Activated CD4-positive, alpha-beta T cell treated with anti-CD3 and anti-CD28 coated beads for 1 hour (primary cell): ENCODE results near the gene GMDS.

Experiments used
- DNase-seq: peaks from one replicate; pipeline ENCODE4 v3.0.0-alpha.2; 2020

The GMDS gene

DNA sequence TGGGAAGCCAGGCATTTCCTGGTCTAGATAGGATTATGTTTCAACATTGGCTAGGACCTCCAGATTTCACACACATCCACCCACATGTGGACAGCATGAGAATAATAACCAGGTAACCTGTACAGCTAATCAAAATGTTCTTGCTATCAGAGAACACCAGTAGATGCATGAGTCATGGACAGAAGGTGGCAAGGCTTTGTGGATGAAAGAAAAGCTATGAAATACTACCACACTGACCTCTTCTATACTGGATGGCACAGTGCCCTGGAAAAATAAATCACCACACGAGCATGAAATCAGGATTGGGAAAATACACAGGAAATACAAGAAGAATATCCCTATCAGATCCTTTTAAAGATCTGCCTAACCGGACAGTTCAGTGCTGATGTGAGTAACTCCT lies 113.0 kb downstream of the GMDS start:
- DNase-seq, result no peak

DNA sequence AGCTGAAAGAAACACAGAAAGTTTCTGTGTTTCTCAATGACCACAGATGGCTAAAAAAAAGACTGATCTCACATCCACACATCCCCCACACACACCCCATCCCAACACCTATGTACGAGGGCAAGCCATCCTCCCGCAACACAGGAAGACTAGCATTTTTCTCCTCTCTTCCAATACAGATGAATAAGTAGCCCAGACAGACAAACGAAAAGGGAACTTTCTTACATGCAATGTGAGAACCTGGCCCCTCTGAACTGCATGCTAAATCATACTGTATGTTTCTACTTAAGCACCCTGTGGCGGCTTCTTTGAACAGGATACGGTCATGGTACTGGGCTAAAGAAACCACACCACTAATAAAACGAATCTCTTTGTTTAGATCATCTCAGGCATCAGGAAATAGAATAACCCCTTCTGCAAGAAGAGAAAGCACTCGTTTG lies 116.2 kb downstream of the GMDS start:
- no peak for DNase-seq

DNA sequence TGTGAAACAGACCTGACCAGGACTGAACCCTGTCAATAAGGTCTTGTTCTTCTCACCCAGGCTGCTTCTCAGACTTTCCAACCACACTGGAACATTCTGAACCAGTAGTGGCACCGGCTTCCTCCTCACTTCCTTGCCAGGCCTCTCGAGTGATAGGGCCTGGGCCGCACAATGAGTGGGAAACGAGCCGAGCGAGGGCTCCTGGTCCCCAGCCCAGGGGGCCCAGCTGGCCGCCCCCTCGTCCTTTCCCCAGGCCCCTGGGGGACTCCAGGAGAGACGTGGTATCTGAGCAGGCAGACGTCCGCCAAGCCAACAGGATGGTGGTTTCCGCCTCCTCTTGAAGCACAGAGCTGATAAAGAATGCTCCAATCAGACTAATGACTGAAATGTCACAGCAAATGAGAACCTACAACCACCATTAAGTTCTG lies 117.9 kb downstream of the GMDS start:
- peak; percentile 9 for DNase-seq

DNA sequence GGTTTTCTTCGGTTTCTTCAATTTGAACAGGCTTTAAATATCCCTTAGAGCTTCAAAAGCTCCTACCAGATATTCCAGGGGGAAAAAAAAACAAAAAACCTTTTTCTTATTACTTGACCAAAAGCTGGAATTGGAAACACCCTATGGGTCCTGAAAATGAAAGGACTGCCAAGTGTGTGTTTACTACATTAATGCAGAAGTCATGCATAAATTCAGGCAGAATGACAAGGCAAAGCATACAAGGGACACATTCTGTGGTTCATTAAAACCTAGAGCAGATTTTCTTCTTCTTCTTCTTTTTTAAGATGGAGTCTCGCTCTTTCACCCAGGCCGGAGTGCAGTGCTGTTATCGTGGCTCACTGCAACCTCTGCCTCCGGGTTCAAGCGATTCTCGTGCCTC lies 119.1 kb downstream of the GMDS start:
- no peak for DNase-seq

DNA sequence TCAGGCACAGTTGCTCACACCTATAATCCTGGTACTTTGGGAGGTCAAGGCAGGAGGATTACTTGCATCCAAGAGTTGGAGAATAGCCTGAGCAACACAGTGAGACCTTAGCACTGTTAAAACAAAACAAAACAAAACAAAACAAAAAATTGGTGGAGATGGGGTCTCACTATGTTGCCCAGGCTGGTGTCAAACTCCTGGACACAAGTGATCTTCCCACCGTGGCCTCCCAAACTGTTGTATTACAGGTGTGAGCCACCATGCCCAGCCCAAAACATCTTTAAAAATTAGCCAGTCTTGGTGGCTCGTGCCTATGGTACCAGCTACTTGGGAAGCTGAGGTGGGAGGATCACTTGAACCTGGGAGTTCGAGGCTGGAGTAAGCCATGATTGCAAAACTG lies 120.2 kb downstream of the GMDS start:
- no peak for DNase-seq

DNA sequence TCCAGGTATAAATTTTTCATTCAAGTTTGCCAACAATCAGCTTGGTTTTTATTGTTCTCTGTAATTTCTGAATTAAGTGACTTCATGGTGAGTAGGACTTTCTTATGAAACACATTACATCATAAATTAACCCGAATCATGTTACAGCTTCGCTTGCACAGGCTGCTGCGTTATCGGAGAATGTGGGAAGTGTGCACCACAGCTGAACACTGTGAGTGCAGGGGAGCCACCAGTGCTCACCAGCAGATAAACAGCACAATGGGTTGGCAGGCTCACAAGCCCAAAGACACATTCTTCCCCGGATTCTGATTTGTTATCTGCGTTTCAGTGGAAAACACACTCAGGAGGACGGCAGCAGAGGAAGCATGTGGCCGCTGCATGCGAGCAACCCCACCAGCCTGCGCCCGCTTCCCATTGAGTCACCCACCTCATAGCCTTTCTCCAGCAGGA lies 121.1 kb downstream of the GMDS start:
- no peak for DNase-seq

DNA sequence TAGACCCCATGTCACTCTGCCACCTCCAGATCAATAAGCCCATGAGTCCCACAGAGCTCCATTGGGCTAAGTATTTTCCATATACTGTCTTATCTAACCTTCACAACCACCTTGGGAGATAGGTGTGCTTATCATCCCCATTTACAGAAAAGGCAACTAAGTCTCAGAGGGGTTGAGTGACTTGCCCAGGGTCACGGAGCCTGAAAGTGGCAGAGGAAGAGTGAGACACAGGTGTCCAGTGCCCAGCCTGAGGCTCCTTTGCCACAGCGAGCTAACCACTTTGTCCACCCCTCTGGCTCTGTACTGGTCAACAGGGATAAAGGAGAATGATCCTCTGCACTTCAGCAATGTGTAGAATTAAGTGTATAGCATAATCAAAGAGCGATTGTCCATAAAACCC lies 124.5 kb downstream of the GMDS start:
- DNase-seq, result no peak

DNA sequence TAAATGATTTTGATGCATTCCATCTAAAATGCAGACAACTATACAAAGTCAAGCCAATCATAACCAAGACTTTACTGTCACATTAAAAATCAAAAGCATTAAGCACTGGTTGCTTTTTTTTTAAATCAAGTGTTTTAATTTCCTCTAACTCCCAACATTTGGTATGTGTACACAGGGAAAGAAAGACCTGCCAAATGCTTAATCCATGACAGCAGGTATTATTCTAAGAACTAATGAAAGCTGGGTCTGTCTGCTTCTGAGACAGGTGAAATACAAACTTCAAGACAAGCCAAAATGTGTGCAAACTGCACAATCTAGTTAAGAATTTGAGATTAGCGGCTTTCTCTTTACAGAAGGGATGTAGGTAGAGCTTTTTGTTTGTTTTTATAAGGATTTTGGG lies 126.1 kb downstream of the GMDS start:
- no peak for DNase-seq

DNA sequence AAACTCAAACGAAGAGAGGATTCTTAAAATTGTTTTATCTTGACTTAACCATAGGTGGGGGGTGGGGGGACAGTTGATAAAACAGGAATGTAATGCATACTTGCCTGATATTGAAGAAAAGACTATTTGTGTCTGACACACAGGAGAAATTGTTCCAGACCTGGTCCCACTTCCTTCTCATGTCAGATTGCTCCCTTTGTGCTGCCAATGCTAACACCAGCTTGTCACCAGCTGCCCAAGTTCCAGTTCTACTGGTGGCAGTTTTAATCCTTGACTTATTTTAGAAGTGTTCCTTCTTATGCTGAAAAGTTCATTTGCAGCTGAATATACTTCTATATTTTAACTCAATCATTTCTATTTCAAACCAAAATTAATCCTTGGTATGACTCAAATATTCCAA lies 127.3 kb downstream of the GMDS start:
- no peak for DNase-seq

DNA sequence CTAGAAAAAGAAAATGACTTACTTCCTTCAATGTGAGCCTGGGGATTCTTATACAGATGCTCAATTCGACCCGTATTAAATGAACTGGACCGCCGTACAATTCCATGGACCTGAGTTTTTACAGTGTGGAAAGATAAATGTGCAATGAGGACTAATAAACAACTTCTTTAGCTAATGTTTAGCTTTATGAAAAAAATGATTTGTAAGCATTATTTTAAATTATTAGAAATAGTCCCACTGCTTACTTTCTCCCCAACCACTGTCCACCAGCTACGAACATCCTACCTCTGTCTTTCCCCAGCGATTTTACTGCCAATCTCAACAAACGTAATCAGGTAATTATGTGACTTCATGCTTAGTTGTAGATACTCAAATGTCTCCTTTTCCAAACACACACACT lies 128.0 kb downstream of the GMDS start:
- DNase-seq, result no peak

DNA sequence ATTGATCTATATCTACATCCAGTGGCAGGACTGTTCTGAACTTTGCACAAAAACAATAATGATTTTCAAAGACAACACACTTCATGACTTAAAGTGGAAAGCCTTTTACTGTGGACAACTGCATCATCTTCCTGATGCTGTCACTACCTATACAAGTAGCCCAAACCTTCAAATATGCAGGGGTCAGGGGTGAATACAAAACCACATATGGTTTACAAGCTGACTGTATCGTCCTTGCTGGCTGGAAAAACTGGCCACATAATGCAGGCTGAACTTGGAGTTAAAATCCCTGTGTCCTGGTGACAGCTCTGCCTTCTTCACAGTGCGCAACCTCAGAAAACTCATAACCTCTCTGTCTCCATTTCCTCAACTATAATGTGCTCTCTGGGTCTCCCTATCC lies 128.9 kb downstream of the GMDS start:
- DNase-seq, result no peak

DNA sequence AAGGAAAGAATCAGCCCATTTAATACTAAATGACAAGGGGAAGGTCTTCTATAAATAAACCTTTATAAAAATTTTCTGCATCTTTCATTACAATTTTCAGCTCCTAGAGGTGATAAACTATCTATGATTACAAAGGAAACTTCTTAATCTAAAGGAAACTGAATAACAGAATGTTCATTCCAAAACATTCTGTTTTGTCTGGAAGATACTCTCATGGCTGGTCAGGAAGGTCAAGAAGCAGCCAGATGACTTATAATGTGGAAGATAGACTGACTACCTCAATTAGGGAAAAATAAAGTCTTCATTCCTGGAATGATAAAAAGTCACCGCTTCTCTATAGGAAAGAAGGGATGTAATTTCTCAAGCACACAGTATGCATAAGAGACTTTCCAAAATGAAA lies 131.3 kb downstream of the GMDS start:
- DNase-seq, result no peak

DNA sequence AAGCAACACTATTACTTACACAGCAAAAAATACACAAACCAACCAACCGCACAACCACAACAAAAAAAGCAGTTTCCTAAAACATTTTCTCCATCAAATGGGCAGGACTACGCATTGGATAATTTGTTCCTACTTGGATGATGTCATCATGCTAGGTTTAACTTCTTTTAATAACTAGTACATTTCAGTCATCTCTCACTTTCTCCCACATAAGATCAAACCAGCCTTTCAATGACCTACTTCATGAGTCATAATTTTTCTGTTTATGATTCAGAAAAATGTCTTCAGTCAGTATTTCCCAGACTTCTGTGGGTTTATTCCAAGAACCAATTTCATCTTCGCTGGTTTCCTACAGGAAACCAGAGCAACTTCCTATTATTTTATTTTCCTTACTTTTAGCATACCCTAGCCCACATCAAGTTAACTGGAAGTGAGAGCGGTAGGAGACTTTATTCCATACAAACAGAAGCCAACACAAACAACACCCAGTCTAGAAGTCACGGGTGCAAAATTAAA lies 134.2 kb downstream of the GMDS start:
- DNase-seq, result no peak

DNA sequence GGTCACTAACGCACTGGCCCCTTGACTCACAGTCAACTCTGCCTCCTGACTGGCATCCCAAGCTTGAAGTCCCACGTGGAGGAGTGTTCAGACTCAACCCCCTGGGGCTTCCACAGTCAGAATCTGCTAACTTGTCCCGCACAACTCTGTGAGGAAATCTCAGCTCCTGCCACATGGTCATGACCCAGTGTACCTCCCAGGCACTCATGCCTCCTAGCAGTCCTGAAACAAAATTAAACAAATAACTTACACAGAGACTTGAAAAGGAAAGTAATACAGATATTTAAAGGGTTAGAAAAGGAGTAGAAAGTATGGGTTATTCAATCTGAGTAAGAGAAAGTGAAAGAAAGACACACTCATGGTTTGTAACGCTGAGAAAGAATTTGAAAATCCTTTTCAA lies 134.9 kb downstream of the GMDS start:
- no peak for DNase-seq

DNA sequence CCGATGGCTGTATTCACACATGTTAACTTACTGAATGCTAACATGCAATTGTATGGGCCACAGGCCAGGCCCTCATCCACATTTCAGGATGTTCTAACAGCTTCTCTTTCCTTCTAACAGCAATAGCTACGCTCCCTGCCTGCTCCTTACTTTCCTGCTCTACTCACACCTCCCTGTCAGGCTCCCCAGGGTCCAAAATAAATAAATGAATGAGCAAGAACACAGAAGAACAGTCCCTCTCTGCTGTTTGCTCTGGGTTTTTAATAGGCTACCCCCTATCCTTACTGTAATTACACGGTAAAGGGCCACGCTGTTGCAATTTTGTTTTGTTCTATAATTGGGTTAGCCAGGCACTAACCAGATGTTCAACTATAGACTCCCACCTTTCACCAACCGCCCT lies 135.6 kb downstream of the GMDS start:
- no peak for DNase-seq

DNA sequence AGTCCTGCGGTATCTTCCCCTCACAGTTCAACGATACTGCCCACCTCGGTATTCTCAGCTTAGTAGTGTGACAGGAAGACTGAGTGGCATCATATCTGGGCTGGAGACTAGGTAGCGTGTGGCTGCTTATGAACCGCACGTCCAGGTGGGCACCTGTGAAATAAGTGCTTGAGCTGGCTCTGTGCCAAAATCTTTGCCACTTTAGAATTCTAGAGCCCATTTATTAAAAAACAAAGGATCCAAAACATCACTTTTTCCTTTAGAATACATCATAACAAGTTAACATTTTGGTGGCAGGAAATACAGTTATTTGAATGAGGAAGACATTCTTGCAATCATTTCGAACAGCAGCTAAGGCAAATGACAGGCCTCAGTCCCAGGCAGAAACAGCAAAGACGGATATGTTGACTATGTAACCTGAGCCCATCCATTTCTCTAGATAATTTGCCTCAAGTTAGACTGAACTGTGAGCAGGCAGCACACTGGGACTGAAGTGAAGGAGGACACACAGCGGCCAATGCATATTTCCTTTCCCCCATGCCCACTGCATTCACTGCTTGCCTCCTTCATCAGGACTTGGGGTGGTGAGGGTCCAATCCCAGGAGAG lies 136.6 kb downstream of the GMDS start:
- DNase-seq, result no peak

DNA sequence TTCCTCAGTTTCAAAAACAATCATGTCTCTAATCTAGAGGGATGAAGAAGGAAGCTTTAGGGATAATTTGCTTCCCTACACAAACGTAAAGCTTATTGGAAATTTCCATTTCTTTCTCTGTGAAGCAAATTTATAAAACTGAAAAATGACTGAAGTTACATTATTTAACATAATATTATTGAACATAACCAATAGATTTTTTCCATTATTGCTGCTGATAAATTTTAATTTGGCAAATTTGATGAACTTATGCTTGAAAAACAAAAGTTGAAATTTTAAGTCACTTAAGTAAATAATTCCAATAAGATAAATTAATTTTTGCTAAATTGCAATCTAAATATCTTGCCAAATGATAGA lies 140.9 kb downstream of the GMDS start:
- no peak for DNase-seq

DNA sequence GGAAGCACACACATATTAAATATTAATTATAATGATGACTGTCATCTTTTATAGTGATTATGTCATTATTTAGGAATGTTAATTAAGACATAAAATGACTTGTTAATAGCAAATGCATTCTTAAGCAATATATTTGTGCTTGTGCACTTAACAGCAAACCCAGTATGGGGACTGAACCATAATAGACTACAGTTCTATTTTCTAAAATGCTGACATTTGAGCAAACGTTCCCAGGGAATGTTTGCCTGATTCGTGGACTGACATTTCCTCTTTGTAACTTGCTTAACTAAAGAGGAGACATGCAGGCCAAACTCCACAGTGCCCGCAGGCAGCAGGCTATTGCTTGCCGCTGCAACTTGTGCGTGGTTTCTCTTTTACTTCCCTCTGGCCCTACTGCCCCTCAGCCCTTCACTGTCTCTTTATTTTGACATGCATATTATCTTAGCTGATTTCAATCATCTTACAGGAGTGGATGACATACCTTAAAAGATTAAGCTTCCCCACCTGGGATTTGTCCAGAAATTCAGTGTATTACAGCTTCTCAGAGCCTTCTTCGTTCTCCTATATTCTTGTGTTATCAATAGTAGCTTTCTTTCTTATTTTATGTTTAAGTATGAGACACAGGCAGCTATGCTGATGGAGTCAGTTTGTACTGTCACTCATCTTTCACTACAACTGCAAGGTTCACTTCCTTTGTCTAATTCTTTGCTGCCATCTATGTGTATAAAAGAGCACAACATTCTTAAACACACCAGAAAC lies 141.5 kb downstream of the GMDS start:
- DNase-seq, result no peak

DNA sequence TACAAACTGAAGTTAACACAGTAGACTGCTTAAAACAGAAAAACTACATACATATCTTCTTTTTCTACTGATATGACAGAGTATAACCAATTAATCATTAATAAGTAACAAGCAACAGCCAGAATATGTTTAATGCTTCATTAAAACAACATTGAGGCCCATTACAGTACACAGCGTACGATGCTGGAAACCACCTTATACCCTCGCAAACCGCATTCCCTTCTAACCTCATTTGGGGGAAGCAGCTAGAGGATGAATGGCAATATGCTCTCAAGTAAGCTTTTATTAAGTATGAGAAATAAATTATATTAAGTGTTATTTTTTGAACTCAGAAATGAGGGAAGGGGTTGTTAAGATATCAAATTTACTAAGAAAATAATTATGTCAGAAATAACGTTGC lies 142.4 kb downstream of the GMDS start:
- no peak for DNase-seq

DNA sequence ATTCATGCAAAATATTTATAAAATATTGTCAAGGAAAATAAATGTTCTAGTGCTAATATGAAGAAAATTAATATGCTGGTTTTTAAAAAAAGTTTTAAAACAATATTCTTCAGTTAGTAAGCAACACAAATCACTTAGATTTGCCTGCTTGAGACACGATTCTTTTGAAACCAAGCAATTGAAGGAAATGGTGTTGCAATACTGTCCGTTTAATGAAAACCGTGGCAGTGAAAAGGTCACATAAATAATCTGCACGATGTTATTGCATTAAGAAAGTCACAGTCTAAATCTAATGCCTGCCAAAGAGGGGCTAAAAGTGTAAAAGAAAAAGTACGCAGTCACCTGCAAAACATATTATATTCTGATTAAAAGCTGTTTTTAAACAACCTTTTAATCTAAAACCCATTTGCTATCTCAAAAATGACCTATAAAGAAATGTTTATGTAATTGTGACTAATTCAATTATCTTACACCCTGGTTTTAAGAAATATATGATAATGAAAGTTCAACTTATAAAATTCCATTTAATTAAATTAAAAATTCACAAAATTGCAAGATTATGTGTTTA lies 143.0 kb downstream of the GMDS start:
- no peak for DNase-seq

DNA sequence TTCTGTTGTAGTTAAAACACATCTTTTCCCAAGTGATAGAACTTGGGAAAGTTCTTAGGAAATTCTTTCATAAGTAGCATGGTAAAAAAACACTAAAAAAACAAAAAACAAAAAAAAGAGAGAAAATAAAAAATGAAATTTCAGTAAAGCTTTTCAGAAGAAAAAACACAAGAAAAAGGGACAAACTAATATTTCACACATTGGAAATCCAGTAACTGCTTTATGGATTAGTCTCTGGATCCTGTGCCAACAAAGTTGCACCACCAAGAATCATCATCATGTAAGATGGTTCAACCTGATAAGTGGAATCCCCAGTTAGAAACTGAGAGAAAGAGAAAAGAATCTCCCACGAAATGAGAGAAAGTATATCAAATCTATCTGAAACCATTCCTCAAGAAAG lies 144.2 kb downstream of the GMDS start:
- DNase-seq, result no peak

DNA sequence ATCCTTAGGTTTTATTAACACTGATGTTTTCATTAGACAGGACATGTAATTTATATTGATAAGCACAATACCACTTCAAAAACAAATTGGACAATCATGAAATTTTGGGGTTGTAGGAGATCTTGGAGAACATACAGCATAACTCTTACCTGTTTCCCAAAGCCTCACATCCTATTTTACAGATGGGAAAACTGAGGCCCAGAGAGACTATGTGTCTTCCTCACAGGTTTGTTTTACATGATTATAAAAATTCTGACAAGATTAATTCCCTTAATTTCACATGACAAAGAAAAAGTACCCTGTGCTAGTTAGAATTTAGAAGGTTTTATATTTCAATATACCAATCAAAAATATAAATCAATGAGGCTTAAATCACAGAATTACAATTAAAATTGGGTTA lies 145.5 kb downstream of the GMDS start:
- no peak for DNase-seq

DNA sequence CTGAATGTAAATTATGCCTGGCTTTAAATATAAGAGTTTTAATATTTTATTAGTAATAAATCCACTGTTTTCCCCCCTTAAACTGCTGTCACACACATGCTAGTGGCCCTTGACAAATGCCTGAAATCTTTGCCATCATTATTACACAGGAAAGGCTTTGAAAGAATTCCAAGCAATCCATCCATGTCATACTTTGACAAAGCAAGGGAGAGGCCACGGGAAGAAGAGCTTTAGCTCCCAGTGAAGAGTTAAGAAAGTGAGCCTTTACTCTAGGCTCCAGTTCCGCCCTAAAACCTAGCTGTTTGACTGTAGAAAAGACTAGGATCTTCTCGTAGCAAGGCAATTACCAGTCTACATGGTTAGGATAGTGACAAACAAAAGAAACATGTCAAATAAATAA lies 147.9 kb downstream of the GMDS start:
- DNase-seq, result no peak

DNA sequence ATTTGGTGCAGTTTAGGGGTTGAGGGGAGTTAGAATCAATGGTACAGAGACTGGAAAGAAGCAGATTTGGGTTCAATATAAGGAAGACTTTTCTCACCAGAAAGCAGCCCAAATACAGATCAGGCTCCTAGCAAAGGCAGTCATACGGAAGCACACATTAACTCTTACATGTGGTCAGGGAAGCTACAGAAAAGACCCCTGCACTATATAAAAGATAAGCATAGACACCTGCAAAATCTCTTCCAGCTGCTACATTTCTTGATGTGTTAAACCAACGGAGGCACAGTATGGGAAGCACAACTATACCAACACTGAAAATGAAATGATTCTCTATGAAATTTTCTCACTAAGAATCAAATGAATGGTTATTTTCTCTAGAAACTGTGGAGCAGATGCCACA lies 150.8 kb downstream of the GMDS start:
- no peak for DNase-seq
